Amygdala (tissue), 56 donors: ENCODE measurements around the gene DPYD.

Source experiments
- DNase-seq, 56 donors: peaks; one replicate each; lab custom pipeline; 2025; lab: John Stamatoyannopoulos, UW

DPYD gene

DNA sequence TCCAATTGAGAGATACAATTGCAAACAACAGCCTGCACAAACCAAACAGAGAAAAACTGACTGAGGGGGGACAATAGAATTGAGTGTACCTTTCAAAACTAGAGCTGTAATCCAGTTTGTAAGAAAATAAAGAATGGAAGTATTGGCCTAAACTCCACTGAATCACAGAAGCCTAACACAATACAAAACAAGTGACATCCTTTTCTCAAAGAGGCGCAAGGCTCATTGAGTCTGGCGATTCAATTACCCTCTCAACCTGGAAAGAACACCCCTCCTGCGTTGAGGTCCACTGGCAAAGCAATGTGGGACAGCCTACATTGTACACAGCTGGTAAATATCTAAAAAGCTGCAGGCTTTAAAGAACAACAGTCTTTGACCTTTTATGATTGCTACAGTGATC lies 182.6 kb downstream of the DPYD start:
- DNase-seq = no peak

DNA sequence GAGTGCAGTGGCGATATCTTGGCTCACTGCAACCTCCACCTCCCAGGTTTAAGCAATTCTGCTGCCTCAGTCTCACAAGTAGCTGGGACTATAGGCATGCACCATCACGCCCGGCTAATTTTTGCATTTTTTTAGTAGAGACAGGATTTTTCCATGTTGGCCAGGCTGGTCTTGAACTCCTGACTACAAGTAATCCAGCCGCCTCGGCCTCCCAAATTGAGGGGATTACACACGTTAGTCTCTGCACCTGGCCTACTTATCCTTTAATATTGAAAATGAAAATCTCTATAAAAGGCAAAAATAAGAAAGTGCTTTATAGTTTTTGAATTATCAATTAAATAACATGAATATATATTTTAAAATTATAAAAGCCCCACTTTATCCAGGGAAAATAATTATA lies 190.6 kb downstream of the DPYD start:
- no peak for DNase-seq

- DNase-seq = no peak
These were observed 192.4 kb downstream of the DPYD start for GRCh38 chr1:97728436-97728835.

- DNase-seq = no peak
These were observed 193.8 kb downstream of the DPYD start for GRCh38 chr1:97727029-97727428.

DNA sequence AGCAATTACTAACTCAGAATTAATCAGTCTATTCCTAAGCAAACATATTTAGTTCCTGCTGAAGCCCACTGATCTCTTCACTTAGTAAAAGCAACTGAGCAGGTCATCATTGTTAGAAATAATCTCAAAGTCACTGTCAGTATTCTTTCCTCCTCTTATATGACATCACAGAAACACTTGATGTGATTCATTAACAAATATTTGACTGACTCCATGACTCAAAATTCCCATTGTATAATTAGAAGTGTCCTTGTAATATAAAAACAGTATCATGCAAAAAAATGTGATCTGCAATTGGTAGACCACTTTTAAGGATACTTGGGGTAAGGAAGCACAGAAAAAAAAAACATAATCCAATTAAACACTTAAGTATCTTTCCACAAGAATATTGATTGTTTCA lies 194.4 kb downstream of the DPYD start:
- no peak for DNase-seq

DNA sequence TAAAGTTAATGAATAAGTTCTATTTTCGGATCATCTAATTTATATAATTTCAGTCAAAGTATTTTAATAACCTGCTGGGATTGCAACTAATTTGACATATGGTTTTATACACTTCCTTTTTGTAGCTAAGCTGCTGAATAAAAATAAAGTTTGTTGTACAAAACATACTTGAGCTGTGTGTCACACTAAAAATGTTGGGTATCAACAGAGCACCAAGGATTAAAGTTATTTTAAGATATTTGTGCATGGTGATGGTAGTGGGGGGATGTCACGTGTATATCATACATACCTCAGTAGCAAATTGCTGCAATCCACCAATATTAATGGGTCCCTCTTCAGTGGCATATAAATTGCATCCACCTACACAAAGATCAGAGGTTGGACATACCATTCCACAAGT lies 199.6 kb downstream of the DPYD start:
- DNase-seq = no peak

GRCh38 chr1:97712980-97713379 lies 207.9 kb downstream of the DPYD start:
- no peak for DNase-seq

DNA sequence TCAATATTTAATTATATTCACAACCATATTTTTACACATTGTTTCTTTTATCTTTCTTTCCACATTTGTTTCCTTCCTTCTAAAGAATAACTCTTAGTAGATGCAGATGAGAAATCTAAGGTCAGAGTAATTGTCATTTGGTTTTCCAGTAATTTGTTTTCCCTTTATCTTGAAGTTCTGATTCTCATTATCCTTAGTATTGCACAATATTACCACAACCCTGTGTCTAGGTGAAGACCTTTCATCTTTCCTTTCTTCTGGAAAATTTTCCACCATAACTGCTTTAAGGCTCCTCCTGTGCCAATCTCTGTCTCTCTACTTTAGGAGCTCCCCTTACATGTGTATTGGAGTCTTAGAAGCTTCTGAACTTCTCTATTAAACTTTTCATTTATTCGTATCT lies 209.0 kb downstream of the DPYD start:
- DNase-seq = no peak

DNA sequence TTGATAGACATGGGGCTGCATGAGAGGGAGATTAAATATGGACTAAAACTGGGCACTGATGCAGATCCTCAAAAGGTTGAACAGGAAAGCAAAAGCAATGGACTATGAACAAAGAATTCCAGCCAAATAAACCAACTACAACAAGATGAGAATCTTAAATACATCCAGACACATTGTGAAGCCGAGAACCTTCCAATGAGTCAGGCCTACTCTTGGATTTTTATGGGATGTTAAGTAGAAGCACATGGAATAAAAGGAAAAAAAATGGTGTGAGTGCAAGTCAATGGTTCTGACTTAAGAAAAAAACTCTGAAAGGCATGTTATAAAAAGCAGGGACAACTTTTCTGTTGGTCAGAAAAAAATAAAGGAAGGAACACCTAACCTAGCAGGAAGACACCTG lies 227.2 kb downstream of the DPYD start:
- DNase-seq = no peak

GRCh38 chr1:97691325-97691724 lies 229.5 kb downstream of the DPYD start:
- DNase-seq = no peak

- no peak for DNase-seq
These were observed 235.5 kb downstream of the DPYD start for GRCh38 chr1:97685360-97685759.

- no peak for DNase-seq
These were observed 239.9 kb downstream of the DPYD start for GRCh38 chr1:97680894-97681293.

- DNase-seq = no peak
These were observed 240.4 kb downstream of the DPYD start for GRCh38 chr1:97680470-97680869.

DNA sequence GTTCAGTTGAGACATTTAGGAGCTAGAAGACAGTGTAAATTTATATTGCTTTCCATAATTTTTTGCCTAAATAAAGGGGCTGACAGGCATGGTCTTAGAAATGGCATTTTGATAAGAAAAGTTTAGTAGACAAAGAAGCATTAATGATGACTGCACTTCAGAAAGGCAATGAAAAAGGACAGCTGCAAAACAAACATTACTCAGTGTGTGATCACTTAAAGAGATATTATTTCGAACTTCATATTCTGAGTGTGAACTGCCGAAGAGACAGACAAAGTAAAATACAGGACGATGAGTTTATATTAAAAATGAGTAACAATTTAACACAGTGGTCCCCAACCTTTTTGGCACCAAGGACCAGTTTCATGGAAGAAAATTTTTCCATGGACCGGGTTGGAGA lies 243.1 kb downstream of the DPYD start:
- DNase-seq = no peak

GRCh38 chr1:97674517-97674916 lies 246.3 kb downstream of the DPYD start:
- DNase-seq = no peak

- peak in 9 of 56 donors; percentile 0 to 44 (median 3) for DNase-seq
These were observed 251.9 kb downstream of the DPYD start for GRCh38 chr1:97668945-97669344.

- DNase-seq = no peak
These were observed 260.3 kb downstream of the DPYD start for GRCh38 chr1:97660431-97661105.

DNA sequence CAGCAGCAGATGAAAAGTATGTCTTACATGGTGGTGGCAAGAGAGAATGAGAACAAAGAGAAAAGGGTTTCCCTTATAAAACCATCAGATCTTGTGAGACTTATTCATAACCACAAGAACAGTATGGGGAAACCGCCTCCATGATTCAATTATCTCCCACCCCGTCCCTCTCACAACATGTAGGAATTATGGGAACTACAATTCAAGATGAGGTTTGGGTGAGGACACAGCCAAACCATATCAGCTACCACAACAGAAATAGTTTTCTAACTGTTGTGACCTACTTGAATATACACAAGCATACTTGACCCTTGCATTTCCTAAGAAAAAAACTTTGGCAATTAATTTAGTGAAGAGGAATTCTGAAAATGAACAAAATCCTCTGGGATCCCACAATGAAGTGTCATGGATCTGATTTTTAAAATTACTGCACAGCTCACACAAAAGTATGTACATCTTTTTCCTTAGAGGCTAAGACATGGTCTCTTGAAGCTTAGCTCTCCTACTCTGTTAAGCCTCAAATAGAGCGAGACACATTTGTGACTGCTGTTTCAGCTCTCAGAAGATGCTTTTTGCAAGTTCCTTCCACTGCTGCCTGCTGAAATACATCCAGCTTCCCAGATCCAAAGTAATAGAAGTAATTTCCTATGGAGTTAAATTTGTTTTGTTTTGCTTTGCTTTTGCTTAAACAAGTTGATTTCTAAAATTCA lies 265.8 kb downstream of the DPYD start:
- no peak for DNase-seq

- DNase-seq = no peak
These were observed 269.6 kb downstream of the DPYD start for GRCh38 chr1:97651250-97651649.

DNA sequence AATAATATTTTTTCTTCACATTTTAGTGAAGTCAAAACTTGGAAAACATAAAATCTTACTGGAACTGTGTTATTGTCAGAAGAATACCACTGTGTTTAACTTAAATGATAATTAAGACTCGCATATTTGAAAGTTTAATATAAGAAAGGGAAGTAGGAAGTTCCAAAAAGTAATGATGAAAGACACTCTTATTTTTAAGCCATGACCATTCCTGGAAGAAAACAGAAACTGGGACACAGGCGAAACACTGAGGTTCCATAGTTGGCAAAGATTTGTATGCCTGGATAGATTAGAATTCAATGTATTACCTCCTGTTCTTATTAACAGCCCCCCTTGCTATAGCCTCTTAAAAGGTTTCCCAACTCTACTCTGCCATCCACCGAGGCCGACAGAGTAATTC lies 271.2 kb downstream of the DPYD start:
- no peak for DNase-seq

- DNase-seq = no peak
These were observed 273.1 kb downstream of the DPYD start for GRCh38 chr1:97647776-97648175.

DNA sequence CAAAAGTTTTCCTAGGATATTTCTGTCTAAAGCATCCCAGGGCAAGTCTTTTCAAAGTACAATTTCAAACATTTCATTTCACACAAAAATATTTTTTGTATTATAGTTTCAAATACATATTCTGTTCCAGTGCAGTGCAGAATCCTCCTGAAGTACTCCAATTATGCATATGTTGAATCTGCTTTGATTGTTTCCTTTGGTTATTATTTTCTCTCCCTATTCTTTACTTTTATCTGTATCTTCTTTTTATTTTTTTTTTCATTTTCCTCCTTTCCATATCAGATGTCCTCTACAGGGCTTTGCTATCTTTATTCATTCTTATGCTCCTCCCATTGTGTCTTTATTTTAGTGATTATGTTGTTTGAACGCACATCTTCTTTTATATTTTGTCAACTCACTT lies 274.8 kb downstream of the DPYD start:
- DNase-seq = no peak

- no peak for DNase-seq
These were observed 280.2 kb downstream of the DPYD start for GRCh38 chr1:97640677-97641076.
